HCT116 (cell line): ENCODE measurements around the gene BMP5. TPM values are rescaled to one million over a fixed set of nuclear protein-coding genes. Genes with fewer than 3 reads are reported as not detected.

ENCODE experiments used
- ATAC-seq: fragments of 200-7000 bp; cut with Tn5 transposase; 2 replicates; pipeline ENCODE4 v1.9.1; 2020; ENCODE audit warnings: mild to moderate bottlenecking, moderate library complexity
- BruUV-seq: library from RNA; stranded (reverse); fragments of 400-500 nt; replicated peaks from 2 replicates; lab custom pipeline; 2021; lab: Mats Ljungman, UMichigan
- CTCF ChIA-PET: fragments of 300-600 bp; sonication (Branson Sonifier 250); formaldehyde crosslinking; loops from one replicate; lab custom pipeline; 2021; ENCODE audit warnings: antibody characterized with exemption; lab: Charles Lee
- POLR2A ChIA-PET: fragments of 300-600, 350-600 bp; sonication (Branson Sonifier 250); formaldehyde crosslinking; loops from one replicate; lab custom pipeline; 2021; ENCODE audit warnings: antibody characterized with exemption; lab: Charles Lee
- RAD21 ChIA-PET, 2 experiments: fragments of 300-600 bp; sonication (Branson Sonifier 250); formaldehyde crosslinking; loops; one replicate each; lab custom pipeline; 2023; ENCODE audit warnings: low total read pairs in 2 of 2; ENCODE audit not compliant: uncharacterized antibody in 2 of 2, unreplicated experiment in 2 of 2, low non-redundant PET in 1 of 2; lab: Charles Lee
- DNase-seq: peaks from one replicate; pipeline ENCODE4 v3.0.0-alpha.2; 2010; ENCODE audit warnings: low read depth, low spot score
- H2AFZ ChIP-seq: fragments of 200-600 bp; shearing (Covaris generic), sonication (generic); 2 replicates; pipeline ENCODE4 v1.6.1; 2017; ENCODE audit warnings: low read depth, mixed run types, mixed read lengths, antibody characterized with exemption, low read length; ENCODE audit not compliant: poor library complexity, severe bottlenecking
- H3K27ac ChIP-seq: 2 replicates; pipeline ENCODE4 v1.5.1; 2012; ENCODE audit warnings: low read depth, low read length
- H3K27me3 ChIP-seq: fragments of 200-600 bp; sonication (generic); 2 replicates; pipeline ENCODE4 v1.6.1; 2016; ENCODE audit warnings: mixed run types, low read length, mixed read lengths; ENCODE audit not compliant: insufficient read depth
- H3K36me3 ChIP-seq, 2 experiments: fragments of 200-500 bp in 1 of 2; fragments of 200-600 bp in 1 of 2; sonication (Bioruptor generic) in 1 of 2; sonication (generic) in 1 of 2; 2 replicates each; pipeline versions ENCODE4 v1.5.1 to v1.6.1; 2014 to 2016; ENCODE audit warnings: low read length in 2 of 2, inconsistent platforms in 1 of 2, mixed read lengths in 1 of 2, mixed run types in 1 of 2; ENCODE audit not compliant: insufficient read depth in 2 of 2, control insufficient read depth in 1 of 2
- H3K4me1 ChIP-seq, 2 experiments: fragments of 200-600 bp in 1 of 2; sonication (generic) in 1 of 2; 2 replicates each; pipeline versions ENCODE4 v1.5.1 to v1.6.1; 2012 to 2017; ENCODE audit warnings: low read length in 2 of 2, inconsistent platforms in 1 of 2, mild to moderate bottlenecking in 1 of 2, mixed read lengths in 1 of 2, mixed run types in 1 of 2, moderate library complexity in 1 of 2; ENCODE audit not compliant: insufficient read depth in 2 of 2, control insufficient read depth in 1 of 2
- H3K4me2 ChIP-seq: fragments of 200-600 bp; sonication (generic); 2 replicates; pipeline ENCODE4 v1.6.1; 2017; ENCODE audit warnings: mixed run types, low read length, mixed read lengths
- H3K4me3 ChIP-seq, 2 experiments: fragments of 200-600 bp in 1 of 2; sonication (generic) in 1 of 2; replicated peaks in 1 of 2; 2 replicates each; pipeline ENCODE4 v1.5.1; 2011 to 2016; ENCODE audit warnings: low read length in 2 of 2, control low read depth in 1 of 2, low read depth in 1 of 2, mild to moderate bottlenecking in 1 of 2, mixed read lengths in 1 of 2, mixed run types in 1 of 2
- H3K79me2 ChIP-seq: fragments of 200-600 bp; sonication (generic); 2 replicates; pipeline ENCODE4 v1.6.1; 2017; ENCODE audit warnings: mild to moderate bottlenecking, mixed run types, low read length, moderate library complexity, mixed read lengths; ENCODE audit not compliant: insufficient read depth
- H3K9ac ChIP-seq: fragments of 200-600 bp; sonication (generic); 2 replicates; pipeline ENCODE4 v1.6.1; 2016; ENCODE audit warnings: low read length, mixed read lengths
- H3K9me2 ChIP-seq: fragments of 200-600 bp; sonication (generic), shearing (Covaris generic); 2 replicates; pipeline ENCODE4 v1.6.1; 2017; ENCODE audit warnings: mixed run types, mild to moderate bottlenecking, moderate library complexity; ENCODE audit not compliant: insufficient read depth
- H3K9me3 ChIP-seq, 2 experiments: fragments of 200-500 bp in 1 of 2; fragments of 200-600 bp in 1 of 2; sonication (Bioruptor generic) in 1 of 2; sonication (generic) in 1 of 2; 2 replicates each; pipeline ENCODE4 v1.6.1; 2014 to 2017; ENCODE audit warnings: low read length in 2 of 2, mixed read lengths in 2 of 2, inconsistent platforms in 1 of 2, low read depth in 1 of 2, mild to moderate bottlenecking in 1 of 2, mixed run types in 1 of 2, moderate library complexity in 1 of 2; ENCODE audit not compliant: control insufficient read depth in 1 of 2, insufficient read depth in 1 of 2
- H4K20me1 ChIP-seq: fragments of 200-600 bp; sonication (generic), shearing (Covaris generic); 2 replicates; pipeline ENCODE4 v1.6.1; 2017; ENCODE audit warnings: mixed run types, mild to moderate bottlenecking, moderate library complexity; ENCODE audit not compliant: insufficient read depth
- CEBPB ChIP-seq: IDR thresholded peaks from 2 replicates; pipeline ENCODE4 v1.6.1; 2012; ENCODE audit warnings: low read depth
- EZH2phosphoT487 ChIP-seq: fragments of 200-600 bp; IDR thresholded peaks from 2 replicates; pipeline ENCODE4 v1.6.1; 2018; ENCODE audit warnings: antibody characterized with exemption, borderline replicate concordance
- FOSL1 ChIP-seq: IDR thresholded peaks from 2 replicates; pipeline ENCODE4 v1.6.1; 2012; ENCODE audit warnings: low read depth
- JUND ChIP-seq: IDR thresholded peaks from 2 replicates; pipeline ENCODE4 v1.6.1; 2012
- RAD21 ChIP-seq: IDR thresholded peaks from 2 replicates; pipeline ENCODE4 v1.6.1; 2012; ENCODE audit warnings: low read depth, mild to moderate bottlenecking
- SRF ChIP-seq: IDR thresholded peaks from 2 replicates; pipeline ENCODE4 v1.6.1; 2012; ENCODE audit warnings: low read depth
- TCF7L2 ChIP-seq: IDR thresholded peaks from 2 replicates; pipeline ENCODE4 v1.7.0; 2011; ENCODE audit warnings: borderline replicate concordance, inconsistent platforms; ENCODE audit not compliant: insufficient read depth, insufficient read length; ENCODE audit errors: extremely low read depth
- ZFX ChIP-seq: fragments of 450-650 bp; IDR thresholded peaks from 2 replicates; pipeline ENCODE4 v1.6.1; 2017
- ZNF274 ChIP-seq: fragments of 200-500 bp; sonication (Bioruptor generic); IDR thresholded peaks from 2 replicates; pipeline ENCODE4 v1.6.1; 2014; ENCODE audit warnings: mild to moderate bottlenecking, low read depth, low read length, inconsistent platforms
- intact Hi-C: fragments of 100-400 bp; cut with micrococcal nuclease; formaldehyde crosslinking; loops from 2 replicates; pipeline ENCODE4 v1.10.0; 2022
- total RNA-seq: library from RNA; stranded (reverse); gene quantifications from one replicate; pipeline ENCODE4 v1.2.1, GENCODE V29; 2021; ENCODE audit not compliant: unreplicated experiment
- TF ChIP-seq, protein P1 (sequence below): IDR thresholded peaks from 2 replicates; pipeline ENCODE4 v1.6.1; 2011; ENCODE audit warnings: mild to moderate bottlenecking, low read length, moderate library complexity; ENCODE audit not compliant: insufficient replicate concordance; ENCODE audit errors: extremely low read depth
- TF ChIP-seq, protein P2 (sequence below): IDR thresholded peaks from 2 replicates; pipeline ENCODE4 v1.6.1; 2012; ENCODE audit warnings: low read depth
- TF ChIP-seq, protein P3 (sequence below): IDR thresholded peaks from 2 replicates; pipeline ENCODE4 v1.6.1; 2012

The BMP5 gene
- total RNA-seq, 1 experiment from 2014 or later = not detected

DNA sequence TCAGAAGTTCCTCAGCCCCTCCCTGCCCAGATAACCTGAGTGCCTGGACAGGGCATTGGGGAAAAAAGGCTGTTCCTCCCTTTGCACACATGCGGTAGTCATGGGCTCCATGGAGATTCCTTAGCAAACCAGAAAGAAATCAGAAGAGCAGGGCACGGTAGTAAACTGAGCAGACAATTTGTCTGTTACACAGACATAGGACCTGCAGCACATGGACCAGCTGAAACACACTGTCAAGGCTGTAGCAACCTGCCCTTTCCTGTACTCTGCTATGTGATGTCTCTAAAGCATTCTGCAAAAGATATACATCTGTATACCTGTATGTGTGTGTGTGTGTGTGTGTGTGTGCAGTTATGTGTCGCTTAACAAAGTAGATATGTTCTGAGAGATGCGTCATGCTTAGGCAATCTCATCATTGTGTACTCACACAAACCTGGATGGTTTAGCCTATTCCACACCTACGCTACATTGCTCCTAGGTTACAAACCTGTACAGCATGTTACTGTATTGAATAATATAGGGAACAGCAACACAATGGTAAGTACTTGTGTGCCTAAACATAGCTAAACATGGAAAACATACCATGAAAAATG is 44.4 kb upstream of the BMP5 start:
- BruUV-seq = no TSS peak
- POLR2A ChIA-PET = no interaction called here

More for the DNA sequence above, 44.4 kb upstream of the BMP5 start:
- H3K79me2 ChIP-seq = no peaks in the 10 kb centered on the region
- H3K9ac ChIP-seq = no peak overlapping the region
- DNase-seq (no peak), ATAC-seq (no peak)
- H3K27me3 ChIP-seq = no peaks in the 10 kb centered on the region
- no peaks in the 10 kb centered on the region for H3K9me3 ChIP-seq
- no peaks in the 10 kb centered on the region for H3K36me3 ChIP-seq
- H3K27ac ChIP-seq = no peak overlapping the region
- no peak overlapping the region for H3K4me3 ChIP-seq
- intact Hi-C loops = no loop called here
- no peak overlapping the region for H2AFZ ChIP-seq
- H4K20me1 ChIP-seq = no peaks in the 10 kb centered on the region
- RAD21 ChIA-PET = no interaction called here
- CTCF ChIA-PET = no interaction called here
- H3K4me2 ChIP-seq = no peak overlapping the region
- 0 out of 4 replicates have a peak, but pooled peaks cover 0 to 5% of the 10 kb centered on the region in 2 experiments for H3K4me1 ChIP-seq
- no peaks in the 10 kb centered on the region for H3K9me2 ChIP-seq
- TF ChIP-seq FOSL1 (no peak), JUND (no peak), RAD21 (no peak), SRF (no peak), ZFX (no peak), ZNF274 (no peak), EZH2phosphoT487 (no peak), TCF7L2 (no peak), CEBPB (no peak)
- TF ChIP-seq, protein P1, sequence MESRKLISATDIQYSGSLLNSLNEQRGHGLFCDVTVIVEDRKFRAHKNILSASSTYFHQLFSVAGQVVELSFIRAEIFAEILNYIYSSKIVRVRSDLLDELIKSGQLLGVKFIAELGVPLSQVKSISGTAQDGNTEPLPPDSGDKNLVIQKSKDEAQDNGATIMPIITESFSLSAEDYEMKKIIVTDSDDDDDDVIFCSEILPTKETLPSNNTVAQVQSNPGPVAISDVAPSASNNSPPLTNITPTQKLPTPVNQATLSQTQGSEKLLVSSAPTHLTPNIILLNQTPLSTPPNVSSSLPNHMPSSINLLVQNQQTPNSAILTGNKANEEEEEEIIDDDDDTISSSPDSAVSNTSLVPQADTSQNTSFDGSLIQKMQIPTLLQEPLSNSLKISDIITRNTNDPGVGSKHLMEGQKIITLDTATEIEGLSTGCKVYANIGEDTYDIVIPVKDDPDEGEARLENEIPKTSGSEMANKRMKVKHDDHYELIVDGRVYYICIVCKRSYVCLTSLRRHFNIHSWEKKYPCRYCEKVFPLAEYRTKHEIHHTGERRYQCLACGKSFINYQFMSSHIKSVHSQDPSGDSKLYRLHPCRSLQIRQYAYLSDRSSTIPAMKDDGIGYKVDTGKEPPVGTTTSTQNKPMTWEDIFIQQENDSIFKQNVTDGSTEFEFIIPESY = no peak
- TF ChIP-seq, protein P2, sequence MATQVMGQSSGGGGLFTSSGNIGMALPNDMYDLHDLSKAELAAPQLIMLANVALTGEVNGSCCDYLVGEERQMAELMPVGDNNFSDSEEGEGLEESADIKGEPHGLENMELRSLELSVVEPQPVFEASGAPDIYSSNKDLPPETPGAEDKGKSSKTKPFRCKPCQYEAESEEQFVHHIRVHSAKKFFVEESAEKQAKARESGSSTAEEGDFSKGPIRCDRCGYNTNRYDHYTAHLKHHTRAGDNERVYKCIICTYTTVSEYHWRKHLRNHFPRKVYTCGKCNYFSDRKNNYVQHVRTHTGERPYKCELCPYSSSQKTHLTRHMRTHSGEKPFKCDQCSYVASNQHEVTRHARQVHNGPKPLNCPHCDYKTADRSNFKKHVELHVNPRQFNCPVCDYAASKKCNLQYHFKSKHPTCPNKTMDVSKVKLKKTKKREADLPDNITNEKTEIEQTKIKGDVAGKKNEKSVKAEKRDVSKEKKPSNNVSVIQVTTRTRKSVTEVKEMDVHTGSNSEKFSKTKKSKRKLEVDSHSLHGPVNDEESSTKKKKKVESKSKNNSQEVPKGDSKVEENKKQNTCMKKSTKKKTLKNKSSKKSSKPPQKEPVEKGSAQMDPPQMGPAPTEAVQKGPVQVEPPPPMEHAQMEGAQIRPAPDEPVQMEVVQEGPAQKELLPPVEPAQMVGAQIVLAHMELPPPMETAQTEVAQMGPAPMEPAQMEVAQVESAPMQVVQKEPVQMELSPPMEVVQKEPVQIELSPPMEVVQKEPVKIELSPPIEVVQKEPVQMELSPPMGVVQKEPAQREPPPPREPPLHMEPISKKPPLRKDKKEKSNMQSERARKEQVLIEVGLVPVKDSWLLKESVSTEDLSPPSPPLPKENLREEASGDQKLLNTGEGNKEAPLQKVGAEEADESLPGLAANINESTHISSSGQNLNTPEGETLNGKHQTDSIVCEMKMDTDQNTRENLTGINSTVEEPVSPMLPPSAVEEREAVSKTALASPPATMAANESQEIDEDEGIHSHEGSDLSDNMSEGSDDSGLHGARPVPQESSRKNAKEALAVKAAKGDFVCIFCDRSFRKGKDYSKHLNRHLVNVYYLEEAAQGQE = no peak
- TF ChIP-seq, protein P3, sequence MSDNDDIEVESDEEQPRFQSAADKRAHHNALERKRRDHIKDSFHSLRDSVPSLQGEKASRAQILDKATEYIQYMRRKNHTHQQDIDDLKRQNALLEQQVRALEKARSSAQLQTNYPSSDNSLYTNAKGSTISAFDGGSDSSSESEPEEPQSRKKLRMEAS = no peak
